GM12891 (cell line): ENCODE measurements around the gene ZSWIM7.

Source experiments
- POLR2A ChIP-seq: IDR thresholded peaks from 2 replicates; pipeline ENCODE4 v1.6.1; 2011; ENCODE audit warnings: low read depth, low read length, control low read depth
- POLR2AphosphoS5 ChIP-seq: IDR thresholded peaks from 2 replicates; pipeline ENCODE4 v1.6.1; 2011; ENCODE audit warnings: low read depth, low read length, control low read depth
- TAF1 ChIP-seq: IDR thresholded peaks from 2 replicates; pipeline ENCODE4 v1.6.1; 2011; ENCODE audit warnings: low read depth, low read length, control low read depth

DNA sequence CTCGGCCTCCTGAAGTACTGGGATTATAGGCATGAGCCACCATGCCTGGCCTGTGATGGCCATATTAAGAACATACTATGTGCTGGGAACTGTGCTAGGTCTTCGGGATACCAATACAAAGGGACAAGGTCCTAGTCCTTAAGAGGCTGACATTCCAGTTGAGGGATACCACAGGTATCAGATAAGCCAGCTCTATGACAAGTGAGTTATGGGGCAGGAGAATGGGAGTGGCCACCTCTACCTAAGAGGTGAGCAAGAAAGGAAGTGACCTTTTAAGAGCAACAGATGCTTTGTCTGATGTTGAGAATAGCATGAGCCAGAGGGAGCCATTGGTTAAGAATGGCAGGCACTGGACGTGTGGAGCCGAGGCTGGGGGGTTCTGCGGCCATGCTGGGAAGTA lies 27.6 kb downstream of the ZSWIM7 start:
- TF ChIP-seq TAF1 (no peak), POLR2A (no peak), POLR2AphosphoS5 (no peak)
